HepG2 (cell line): ENCODE measurements around the gene OR4D9. TPM values are rescaled to one million over a fixed set of nuclear protein-coding genes. Genes with fewer than 3 reads are reported as not detected.

Source experiments
- AHR ChIP-seq: IDR thresholded peaks from 2 replicates; pipeline ENCODE4 v1.6.1; 2018; ENCODE audit warnings: missing genetic modification reagents, missing compliant biosample characterization
- ARID4A ChIP-seq: sonication (generic); formaldehyde crosslinking; IDR thresholded peaks from 2 replicates; pipeline ENCODE4 v1.5.0; 2020; ENCODE audit warnings: mild to moderate bottlenecking, missing genetic modification reagents, borderline replicate concordance
- BRD4 ChIP-seq: sonication (generic); formaldehyde crosslinking; IDR thresholded peaks from 2 replicates; pipeline ENCODE4 v1.4.0; 2020; ENCODE audit warnings: missing genetic modification reagents
- CEBPG ChIP-seq: IDR thresholded peaks from 2 replicates; pipeline ENCODE4 v1.6.1; 2016
- GTF3A ChIP-seq: sonication (generic); formaldehyde crosslinking; conservative IDR thresholded peaks from 2 replicates; pipeline ENCODE4 v1.4.0; 2020; ENCODE audit warnings: mild to moderate bottlenecking, missing genetic modification reagents
- HOXA3 ChIP-seq: sonication (generic); formaldehyde crosslinking; IDR thresholded peaks from 2 replicates; pipeline ENCODE4 v1.5.0; 2020; ENCODE audit warnings: missing genetic modification reagents
- IRF2 ChIP-seq: IDR thresholded peaks from 2 replicates; pipeline ENCODE4 v1.6.1; 2018; ENCODE audit warnings: missing genetic modification reagents, missing compliant biosample characterization
- KLF16 ChIP-seq, 2 experiments: sonication (generic) in 1 of 2; formaldehyde crosslinking in 1 of 2; IDR thresholded peaks; 2 replicates each; pipeline versions ENCODE4 v1.6.1 to v1.8.0; 2016 to 2023; ENCODE audit warnings: missing genetic modification reagents in 2 of 2, missing compliant biosample characterization in 1 of 2
- MEIS1 ChIP-seq: sonication (generic); formaldehyde crosslinking; IDR thresholded peaks from 2 replicates; pipeline ENCODE4 v1.9.0; 2021; ENCODE audit warnings: mild to moderate bottlenecking, missing genetic modification reagents, moderate library complexity, borderline replicate concordance
- MLX ChIP-seq: IDR thresholded peaks from 2 replicates; pipeline ENCODE4 v1.6.1; 2016
- MXI1 ChIP-seq: IDR thresholded peaks from 3 replicates; pipeline ENCODE4 v1.6.1; 2012; ENCODE audit warnings: low read depth, low read length, inconsistent platforms, borderline replicate concordance
- NRL ChIP-seq: sonication (generic); formaldehyde crosslinking; IDR thresholded peaks from 2 replicates; pipeline ENCODE4 v1.5.0; 2020; ENCODE audit warnings: missing genetic modification reagents, mild to moderate bottlenecking, moderate library complexity, borderline replicate concordance
- PAX8 ChIP-seq: sonication (generic); formaldehyde crosslinking; IDR thresholded peaks from 2 replicates; pipeline ENCODE4 v1.8.0; 2022; ENCODE audit warnings: mild to moderate bottlenecking, missing genetic modification reagents, borderline replicate concordance
- POLR2AphosphoS2 ChIP-seq: IDR thresholded peaks from 2 replicates; pipeline ENCODE4 v1.6.1; 2011; ENCODE audit warnings: low read depth, low read length, improper control_type of control experiment
- REL ChIP-seq: sonication (generic); formaldehyde crosslinking; conservative IDR thresholded peaks from 2 replicates; pipeline ENCODE4 v1.8.0; 2022; ENCODE audit warnings: mild to moderate bottlenecking, missing genetic modification reagents, moderate library complexity
- RFXAP ChIP-seq: sonication (generic); formaldehyde crosslinking; IDR thresholded peaks from 2 replicates; pipeline ENCODE4 v1.4.0; 2020; ENCODE audit warnings: missing genetic modification reagents, borderline replicate concordance
- RNF2 ChIP-seq: fragments of 450-650 bp; conservative IDR thresholded peaks from 2 replicates; pipeline ENCODE4 v1.6.1; 2016; ENCODE audit warnings: low read depth
- SAP130 ChIP-seq: IDR thresholded peaks from 2 replicates; pipeline ENCODE4 v1.6.1; 2016; ENCODE audit warnings: low read depth
- ZBTB7A ChIP-seq: sonication (generic); formaldehyde crosslinking; IDR thresholded peaks from 2 replicates; pipeline ENCODE4 v1.8.0; 2022; ENCODE audit warnings: mild to moderate bottlenecking, missing genetic modification reagents
- ZKSCAN8 ChIP-seq: IDR thresholded peaks from 2 replicates; pipeline ENCODE4 v1.6.1; 2016; ENCODE audit warnings: borderline replicate concordance, missing genetic modification reagents, missing compliant biosample characterization
- ZNF232 ChIP-seq: sonication (generic); formaldehyde crosslinking; IDR thresholded peaks from 2 replicates; pipeline ENCODE4 v1.4.0; 2020; ENCODE audit warnings: missing genetic modification reagents, borderline replicate concordance
- ZNF263 ChIP-seq: sonication (generic); formaldehyde crosslinking; IDR thresholded peaks from 2 replicates; pipeline ENCODE4 v1.4.0; 2020; ENCODE audit warnings: missing genetic modification reagents
- polyA plus RNA-seq, 8 experiments: library from polyadenylated mRNA; depleted of rRNA in 3 of 8; stranded (reverse) in 7 of 8; unstranded in 1 of 8; fragments of >200 nt; fragmentation: Illumina TruSeq in 4 of 8; extraction: Trizol in 4 of 8; gene quantifications; 2 replicates each; pipeline versions ENCODE4 v1.2.1 to v1.2.3, GENCODE V29; 2011 to 2016; ENCODE audit warnings: low read depth in 4 of 8, missing spikeins in 1 of 8, mixed read lengths in 1 of 8; ENCODE audit not compliant: insufficient read depth in 1 of 8
- total RNA-seq, 5 experiments: library from RNA; depleted of rRNA; stranded (reverse); fragments of >200 nt; fragmentation: Illumina TruSeq; extraction: Trizol; gene quantifications; 2 replicates each; pipeline ENCODE4 v1.2.3, GENCODE V29; 2016; ENCODE audit warnings: low read depth in 1 of 5

Gene OR4D9
- total and polyA plus RNA-seq, 2 of the 13 experiments (the other 11 are each of a cell fraction or from before 2014, with no cell fraction given), result not detected

GRCh38 chr11:59550842-59551658 is 39.7 kb downstream of the OR4D9 start (continued):
- no peak for TF ChIP-seq NRL
- no peak for TF ChIP-seq BRD4
- no peak for TF ChIP-seq POLR2AphosphoS2
- TF ChIP-seq SAP130 (CRISPR knock-in tag), result peak; percentile 64
- TF ChIP-seq MLX (CRISPR knock-in tag), result peak; percentile 18
- no peak for TF ChIP-seq ZNF263
- TF ChIP-seq IRF2, result peak; percentile 8; the same call in 1 of the 2 replicates
- peak; percentile 5; the same call in 1 of the 2 replicates for TF ChIP-seq ZNF232 (CRISPR knock-in tag)
- peak; percentile 24; the same call in 1 of the 2 replicates for TF ChIP-seq ZKSCAN8 (CRISPR knock-in tag)
- peak; percentile 28; the same call in 1 of the 2 replicates for TF ChIP-seq ARID4A (CRISPR knock-in tag)
- TF ChIP-seq AHR (CRISPR knock-in tag), result no peak; the same call in 1 of the 2 replicates
- TF ChIP-seq PAX8, result no peak
- TF ChIP-seq MXI1, result peak; percentile 76; the same call in 2 of the 3 replicates
- peak; percentile 52 for TF ChIP-seq RNF2
- peak; percentile 25; the same call in 1 of the 2 replicates for TF ChIP-seq REL (CRISPR knock-in tag)
- peak; percentile 29; the same call in 1 of the 2 replicates for TF ChIP-seq HOXA3 (CRISPR knock-in tag)
- peak in 1 of 2 experiments; percentile 4; a peak in 2 of 4 replicates for TF ChIP-seq KLF16 (CRISPR knock-in tag; IDR thresholded peaks at IDR 0.05)
- peak; percentile 20; the same call in 1 of the 2 replicates for TF ChIP-seq GTF3A (CRISPR knock-in tag)
- no peak for TF ChIP-seq ZBTB7A (CRISPR knock-in tag)
- 0 out of 2 replicates have a peak, but pooled peaks have one; percentile 0 for TF ChIP-seq RFXAP (CRISPR knock-in tag)
- peak; percentile 90 for TF ChIP-seq CEBPG
- TF ChIP-seq MEIS1 (CRISPR knock-in tag), result no peak
